HepG2 (cell line): ENCODE data around the gene ENO2. TPM values are rescaled to one million over a fixed set of nuclear protein-coding genes. Genes with fewer than 3 reads are reported as not detected.

Source experiments
- ESRRA ChIP-seq: sonication (generic); formaldehyde crosslinking; IDR thresholded peaks from 2 replicates; pipeline ENCODE4 v1.5.1; 2020; ENCODE audit warnings: mild to moderate bottlenecking, low read depth, missing genetic modification reagents
- KDM5A ChIP-seq: fragments of 200-600 bp; sonication (generic); IDR thresholded peaks from 2 replicates; pipeline ENCODE4 v1.7.0; 2018; ENCODE audit warnings: antibody characterized with exemption, mild to moderate bottlenecking, low read length, borderline replicate concordance
- MAFG ChIP-seq: sonication (generic); formaldehyde crosslinking; IDR thresholded peaks from 2 replicates; pipeline ENCODE4 v1.5.1; 2020; ENCODE audit warnings: mild to moderate bottlenecking, missing genetic modification reagents
- MAFK ChIP-seq, 2 experiments: IDR thresholded peaks in 1 of 2; conservative IDR thresholded peaks in 1 of 2; 2 replicates each; pipeline ENCODE4 v1.6.1; 2011; ENCODE audit warnings: improper control_type of control experiment in 2 of 2, low read length in 2 of 2
- MIER3 ChIP-seq: IDR thresholded peaks from 2 replicates; pipeline ENCODE4 v1.6.1; 2016; ENCODE audit warnings: missing compliant biosample characterization, borderline replicate concordance
- MLLT10 ChIP-seq: sonication (generic); formaldehyde crosslinking; IDR thresholded peaks from 2 replicates; pipeline ENCODE4 v1.4.0; 2020; ENCODE audit warnings: missing genetic modification reagents
- POLR2AphosphoS5 ChIP-seq: IDR thresholded peaks from 2 replicates; pipeline ENCODE4 v1.6.1; 2012; ENCODE audit warnings: low read depth, low read length
- RAD21 ChIP-seq: fragments of 450-650 bp; formaldehyde crosslinking; IDR thresholded peaks from 2 replicates; pipeline ENCODE4 v1.5.0; 2020; ENCODE audit warnings: mild to moderate bottlenecking
- REL ChIP-seq: sonication (generic); formaldehyde crosslinking; conservative IDR thresholded peaks from 2 replicates; pipeline ENCODE4 v1.8.0; 2022; ENCODE audit warnings: mild to moderate bottlenecking, missing genetic modification reagents, moderate library complexity
- RFX3 ChIP-seq: IDR thresholded peaks from 2 replicates; pipeline ENCODE4 v1.6.1; 2016; ENCODE audit warnings: missing biosample characterization, missing genetic modification reagents
- SETDB1 ChIP-seq: sonication (generic); formaldehyde crosslinking; IDR thresholded peaks from 2 replicates; pipeline ENCODE4 v1.5.1; 2020; ENCODE audit warnings: missing genetic modification reagents, mild to moderate bottlenecking, borderline replicate concordance
- SMYD3 ChIP-seq: sonication (generic); formaldehyde crosslinking; IDR thresholded peaks from 2 replicates; pipeline ENCODE4 v1.8.1; 2023; ENCODE audit warnings: mild to moderate bottlenecking, missing genetic modification reagents
- ZBTB3 ChIP-seq: sonication (generic); formaldehyde crosslinking; IDR thresholded peaks from 2 replicates; pipeline ENCODE4 v1.4.0; 2020; ENCODE audit warnings: low read depth, mild to moderate bottlenecking, moderate library complexity, missing genetic modification reagents, borderline replicate concordance
- ZNF143 ChIP-seq: sonication (generic); formaldehyde crosslinking; IDR thresholded peaks from 2 replicates; pipeline ENCODE4 v1.4.0; 2020; ENCODE audit warnings: missing genetic modification reagents
- ZNF430 ChIP-seq: sonication (generic); formaldehyde crosslinking; IDR thresholded peaks from 2 replicates; pipeline ENCODE4 v1.9.0; 2021; ENCODE audit warnings: mild to moderate bottlenecking, missing genetic modification reagents
- ZNF737 ChIP-seq: sonication (generic); formaldehyde crosslinking; IDR thresholded peaks from 2 replicates; pipeline ENCODE4 v1.5.0; 2020; ENCODE audit warnings: missing genetic modification reagents, mild to moderate bottlenecking, borderline replicate concordance
- ZNF816 ChIP-seq: sonication (generic); formaldehyde crosslinking; IDR thresholded peaks from 2 replicates; pipeline ENCODE4 v1.8.0; 2022; ENCODE audit warnings: missing genetic modification reagents, mild to moderate bottlenecking, borderline replicate concordance
- polyA plus RNA-seq, 8 experiments: library from polyadenylated mRNA; depleted of rRNA in 3 of 8; stranded (reverse) in 7 of 8; unstranded in 1 of 8; fragments of >200 nt; fragmentation: Illumina TruSeq in 4 of 8; extraction: Trizol in 4 of 8; gene quantifications; 2 replicates each; pipeline versions ENCODE4 v1.2.1 to v1.2.3, GENCODE V29; 2011 to 2016; ENCODE audit warnings: low read depth in 4 of 8, missing spikeins in 1 of 8, mixed read lengths in 1 of 8; ENCODE audit not compliant: insufficient read depth in 1 of 8
- total RNA-seq, 5 experiments: library from RNA; depleted of rRNA; stranded (reverse); fragments of >200 nt; fragmentation: Illumina TruSeq; extraction: Trizol; gene quantifications; 2 replicates each; pipeline ENCODE4 v1.2.3, GENCODE V29; 2016; ENCODE audit warnings: low read depth in 1 of 5
- TF ChIP-seq, protein P1 (sequence below): conservative IDR thresholded peaks from 2 replicates; pipeline ENCODE4 v1.6.1; 2018; ENCODE audit warnings: missing genetic modification reagents
- TF ChIP-seq, protein P2 (sequence below): sonication (generic); formaldehyde crosslinking; conservative IDR thresholded peaks from 2 replicates; pipeline ENCODE4 v1.4.0; 2020; ENCODE audit warnings: mild to moderate bottlenecking, missing genetic modification reagents, moderate library complexity
- TF ChIP-seq, protein P3 (sequence below): sonication (generic); formaldehyde crosslinking; IDR thresholded peaks from 2 replicates; pipeline ENCODE4 v1.5.0; 2020; ENCODE audit warnings: missing genetic modification reagents
- TF ChIP-seq, protein P4 (sequence below): sonication (generic); formaldehyde crosslinking; IDR thresholded peaks from 2 replicates; pipeline ENCODE4 v1.9.0; 2021; ENCODE audit warnings: missing genetic modification reagents, borderline replicate concordance

The ENO2 gene
- total and polyA plus RNA-seq, 2 of the 13 experiments (the other 11 are each of a cell fraction or from before 2014, with no cell fraction given), result 19.3 to 136 TPM

DNA sequence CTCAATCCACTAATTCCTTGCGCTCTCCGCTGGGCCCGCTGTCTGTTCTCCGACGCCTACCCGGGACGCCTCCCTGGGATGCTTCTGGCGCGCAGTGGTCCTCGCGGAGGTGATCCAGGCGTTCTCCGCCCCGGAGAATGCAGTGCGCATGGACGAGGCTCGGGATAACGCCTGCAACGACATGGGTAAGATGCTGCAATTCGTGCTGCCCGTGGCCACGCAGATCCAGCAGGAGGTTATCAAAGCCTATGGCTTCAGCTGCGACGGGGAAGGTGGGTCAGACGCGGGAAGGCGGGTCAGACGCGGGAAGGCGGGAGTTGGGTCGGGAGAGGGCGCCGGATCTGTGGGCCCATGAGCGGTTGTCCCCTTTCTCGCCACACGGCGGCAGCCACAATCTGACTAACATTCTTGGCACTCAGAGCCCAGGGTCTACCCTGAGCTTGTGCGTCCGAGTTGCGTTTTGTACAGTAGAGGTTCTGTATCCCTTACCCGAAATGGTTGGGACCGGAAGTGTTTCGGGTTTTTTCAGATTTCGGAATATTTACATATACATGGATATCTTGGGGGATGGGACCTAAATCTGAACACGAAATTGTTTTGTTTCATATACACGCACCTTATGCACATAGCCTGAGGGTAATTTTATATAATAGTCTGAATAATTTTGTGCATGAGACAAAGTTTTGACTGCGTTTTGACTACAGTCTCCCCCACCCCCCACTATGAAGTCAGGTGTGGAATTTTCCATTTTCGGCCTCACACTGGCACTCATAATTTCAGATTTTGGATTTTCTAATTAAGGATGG is 30.2 kb downstream of the ENO2 start (continued):
- TF ChIP-seq RFX3 (no peak), MAFG (CRISPR knock-in tag) (no peak), MIER3 (no peak), ZNF430 (no peak; the same call in 1 of the 2 replicates), MLLT10 (no peak), SMYD3 (CRISPR knock-in tag) (no peak), REL (no peak), MAFK (conservative IDR thresholded peaks at IDR 0.05 in 1 of 2, IDR thresholded peaks at IDR 0.05 in 1 of 2; ENCODE audit: low read length in 2 of 2) (no peak), POLR2AphosphoS5 (no peak), ZNF737 (CRISPR knock-in tag) (no peak), ZNF816 (CRISPR knock-in tag) (no peak), ZNF143 (CRISPR knock-in tag) (no peak), ESRRA (CRISPR knock-in tag) (no peak), SETDB1 (no peak), ZBTB3 (CRISPR knock-in tag) (no peak), RAD21 (CRISPR knock-in tag) (peak; percentile 81), KDM5A (no peak; the same call in 1 of the 2 replicates)
- TF ChIP-seq, protein P1, sequence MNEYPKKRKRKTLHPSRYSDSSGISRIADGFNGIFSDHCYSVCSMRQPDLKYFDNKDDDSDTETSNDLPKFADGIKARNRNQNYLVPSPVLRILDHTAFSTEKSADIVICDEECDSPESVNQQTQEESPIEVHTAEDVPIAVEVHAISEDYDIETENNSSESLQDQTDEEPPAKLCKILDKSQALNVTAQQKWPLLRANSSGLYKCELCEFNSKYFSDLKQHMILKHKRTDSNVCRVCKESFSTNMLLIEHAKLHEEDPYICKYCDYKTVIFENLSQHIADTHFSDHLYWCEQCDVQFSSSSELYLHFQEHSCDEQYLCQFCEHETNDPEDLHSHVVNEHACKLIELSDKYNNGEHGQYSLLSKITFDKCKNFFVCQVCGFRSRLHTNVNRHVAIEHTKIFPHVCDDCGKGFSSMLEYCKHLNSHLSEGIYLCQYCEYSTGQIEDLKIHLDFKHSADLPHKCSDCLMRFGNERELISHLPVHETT, result no peak
- TF ChIP-seq, protein P2, sequence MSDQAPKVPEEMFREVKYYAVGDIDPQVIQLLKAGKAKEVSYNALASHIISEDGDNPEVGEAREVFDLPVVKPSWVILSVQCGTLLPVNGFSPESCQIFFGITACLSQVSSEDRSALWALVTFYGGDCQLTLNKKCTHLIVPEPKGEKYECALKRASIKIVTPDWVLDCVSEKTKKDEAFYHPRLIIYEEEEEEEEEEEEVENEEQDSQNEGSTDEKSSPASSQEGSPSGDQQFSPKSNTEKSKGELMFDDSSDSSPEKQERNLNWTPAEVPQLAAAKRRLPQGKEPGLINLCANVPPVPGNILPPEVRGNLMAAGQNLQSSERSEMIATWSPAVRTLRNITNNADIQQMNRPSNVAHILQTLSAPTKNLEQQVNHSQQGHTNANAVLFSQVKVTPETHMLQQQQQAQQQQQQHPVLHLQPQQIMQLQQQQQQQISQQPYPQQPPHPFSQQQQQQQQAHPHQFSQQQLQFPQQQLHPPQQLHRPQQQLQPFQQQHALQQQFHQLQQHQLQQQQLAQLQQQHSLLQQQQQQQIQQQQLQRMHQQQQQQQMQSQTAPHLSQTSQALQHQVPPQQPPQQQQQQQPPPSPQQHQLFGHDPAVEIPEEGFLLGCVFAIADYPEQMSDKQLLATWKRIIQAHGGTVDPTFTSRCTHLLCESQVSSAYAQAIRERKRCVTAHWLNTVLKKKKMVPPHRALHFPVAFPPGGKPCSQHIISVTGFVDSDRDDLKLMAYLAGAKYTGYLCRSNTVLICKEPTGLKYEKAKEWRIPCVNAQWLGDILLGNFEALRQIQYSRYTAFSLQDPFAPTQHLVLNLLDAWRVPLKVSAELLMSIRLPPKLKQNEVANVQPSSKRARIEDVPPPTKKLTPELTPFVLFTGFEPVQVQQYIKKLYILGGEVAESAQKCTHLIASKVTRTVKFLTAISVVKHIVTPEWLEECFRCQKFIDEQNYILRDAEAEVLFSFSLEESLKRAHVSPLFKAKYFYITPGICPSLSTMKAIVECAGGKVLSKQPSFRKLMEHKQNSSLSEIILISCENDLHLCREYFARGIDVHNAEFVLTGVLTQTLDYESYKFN, result peak; percentile 25; the same call in 1 of the 2 replicates
- TF ChIP-seq, protein P3, sequence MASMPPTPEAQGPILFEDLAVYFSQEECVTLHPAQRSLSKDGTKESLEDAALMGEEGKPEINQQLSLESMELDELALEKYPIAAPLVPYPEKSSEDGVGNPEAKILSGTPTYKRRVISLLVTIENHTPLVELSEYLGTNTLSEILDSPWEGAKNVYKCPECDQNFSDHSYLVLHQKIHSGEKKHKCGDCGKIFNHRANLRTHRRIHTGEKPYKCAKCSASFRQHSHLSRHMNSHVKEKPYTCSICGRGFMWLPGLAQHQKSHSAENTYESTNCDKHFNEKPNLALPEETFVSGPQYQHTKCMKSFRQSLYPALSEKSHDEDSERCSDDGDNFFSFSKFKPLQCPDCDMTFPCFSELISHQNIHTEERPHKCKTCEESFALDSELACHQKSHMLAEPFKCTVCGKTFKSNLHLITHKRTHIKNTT (CRISPR knock-in tag), result no peak
- TF ChIP-seq, protein P4, sequence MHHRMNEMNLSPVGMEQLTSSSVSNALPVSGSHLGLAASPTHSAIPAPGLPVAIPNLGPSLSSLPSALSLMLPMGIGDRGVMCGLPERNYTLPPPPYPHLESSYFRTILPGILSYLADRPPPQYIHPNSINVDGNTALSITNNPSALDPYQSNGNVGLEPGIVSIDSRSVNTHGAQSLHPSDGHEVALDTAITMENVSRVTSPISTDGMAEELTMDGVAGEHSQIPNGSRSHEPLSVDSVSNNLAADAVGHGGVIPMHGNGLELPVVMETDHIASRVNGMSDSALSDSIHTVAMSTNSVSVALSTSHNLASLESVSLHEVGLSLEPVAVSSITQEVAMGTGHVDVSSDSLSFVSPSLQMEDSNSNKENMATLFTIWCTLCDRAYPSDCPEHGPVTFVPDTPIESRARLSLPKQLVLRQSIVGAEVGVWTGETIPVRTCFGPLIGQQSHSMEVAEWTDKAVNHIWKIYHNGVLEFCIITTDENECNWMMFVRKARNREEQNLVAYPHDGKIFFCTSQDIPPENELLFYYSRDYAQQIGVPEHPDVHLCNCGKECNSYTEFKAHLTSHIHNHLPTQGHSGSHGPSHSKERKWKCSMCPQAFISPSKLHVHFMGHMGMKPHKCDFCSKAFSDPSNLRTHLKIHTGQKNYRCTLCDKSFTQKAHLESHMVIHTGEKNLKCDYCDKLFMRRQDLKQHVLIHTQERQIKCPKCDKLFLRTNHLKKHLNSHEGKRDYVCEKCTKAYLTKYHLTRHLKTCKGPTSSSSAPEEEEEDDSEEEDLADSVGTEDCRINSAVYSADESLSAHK (CRISPR knock-in tag), result no peak
